Chondrocyte (in vitro differentiated cells): ENCODE results near the gene CEP68. TPM values are rescaled to one million over a fixed set of nuclear protein-coding genes. Genes with fewer than 3 reads are reported as not detected.
A peak's percentile ranks its signal among the peaks of the same experiment; 100 is the strongest.

Experiments
- DNase-seq: peaks from one replicate; pipeline ENCODE4 v3.0.0; 2021; ENCODE audit warnings: mixed read lengths, low spot score
- H3K27ac Mint-ChIP-seq: one replicate; pipeline ENCODE4 v1.8.0; 2021; ENCODE audit warnings: mild to moderate bottlenecking, moderate library complexity, mixed read lengths; ENCODE audit not compliant: unreplicated experiment
- H3K27me3 Mint-ChIP-seq: 2 replicates; pipeline ENCODE4 v1.8.0; 2021; ENCODE audit warnings: low read depth, mixed read lengths
- H3K36me3 Mint-ChIP-seq: 2 replicates; pipeline ENCODE4 v1.8.0; 2021; ENCODE audit warnings: low read depth, mixed read lengths
- H3K4me1 Mint-ChIP-seq: 2 replicates; pipeline ENCODE4 v1.8.0; 2021; ENCODE audit warnings: low read depth, mild to moderate bottlenecking, mixed read lengths
- H3K4me3 Mint-ChIP-seq: one replicate; pipeline ENCODE4 v1.8.0; 2021; ENCODE audit warnings: mild to moderate bottlenecking, moderate library complexity, mixed read lengths; ENCODE audit not compliant: unreplicated experiment
- H3K9me3 Mint-ChIP-seq: 2 replicates; pipeline ENCODE4 v1.8.0; 2021; ENCODE audit warnings: low read depth, mixed read lengths
- CTCF ChIP-seq: fragments of 200-600 bp; sonication (generic); IDR thresholded peaks from 2 replicates; pipeline ENCODE4 v1.5.0; 2021; ENCODE audit warnings: antibody characterized with exemption, mild to moderate bottlenecking, moderate library complexity
- total RNA-seq: library from RNA; stranded (reverse); gene quantifications from 3 replicates; pipeline ENCODE4 v1.2.1, GENCODE V29; 2021

The CEP68 gene
- total RNA-seq, 1 donor from 2014 or later: 12.2 TPM

- Mint-ChIP-seq H3K36me3 (no peaks in the 10 kb centered on the region), H3K27ac (peak overlapping the region; percentile 18), H3K27me3 (no peaks in the 10 kb centered on the region), H3K4me1 (peaks cover 22% of the 10 kb centered on the region), H3K9me3 (no peaks in the 10 kb centered on the region), H3K4me3 (no peak overlapping the region)
- no peak for TF ChIP-seq CTCF
- DNase-seq: no peak
These were observed 80.0 kb downstream of the CEP68 start for GRCh38 chr2:65136253-65136652.

Other genes with a start within 250 kb of the CEP68 start
- 40.1 to 139 TPM (median 136 TPM) in 3 replicates for gene SLC1A4, start 67.0 kb upstream of the CEP68 start, total RNA-seq
- gene RAB1A, start 73.7 kb downstream of the CEP68 start, total RNA-seq: 183 to 202 TPM (median 192 TPM) in 3 replicates
- 323 to 449 TPM (median 429 TPM) in 3 replicates for gene ACTR2, start 171.4 kb downstream of the CEP68 start, total RNA-seq